ENCODE results near the gene STAT5B.

STAT5B gene

DNA sequence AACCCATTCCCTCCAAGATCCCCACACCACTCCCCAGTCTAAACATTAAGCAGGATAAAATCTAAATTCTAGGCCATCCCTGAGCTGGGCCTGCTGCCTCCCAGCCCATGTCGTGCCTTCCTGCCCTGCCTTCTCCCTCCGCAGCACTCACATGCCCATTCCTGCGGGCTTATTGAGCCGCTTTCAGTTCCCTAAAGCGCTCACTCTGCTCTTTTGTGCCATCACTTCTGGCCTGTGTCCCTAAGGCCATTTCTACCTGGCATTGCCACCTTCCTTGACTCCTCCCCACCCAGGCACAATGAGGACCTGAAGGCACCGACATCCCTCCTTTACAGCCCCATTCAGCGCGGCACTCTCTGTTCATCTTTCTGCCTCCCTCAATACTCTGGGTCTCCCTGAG, 108.4 kb downstream of the STAT5B start:
- Histone ChIP-seq H3K27ac (no peak overlapping the region), H3K9me3 (no peaks in the 10 kb centered on the region), H3K36me3 (no peaks in the 10 kb centered on the region), H3K27me3 (no peaks in the 10 kb centered on the region), H3K4me1 (ENCODE audit: control insufficient read depth in 1 of 2, insufficient read depth in 1 of 2, low read depth in 1 of 2, low read length in 1 of 2) (peaks cover under 1 to 3% of the 10 kb centered on the region in 2 experiments), H3K4me3 (ENCODE audit: low read depth in 1 of 2, low read length in 1 of 2) (no peak overlapping the region)
- TF ChIP-seq, protein P1, sequence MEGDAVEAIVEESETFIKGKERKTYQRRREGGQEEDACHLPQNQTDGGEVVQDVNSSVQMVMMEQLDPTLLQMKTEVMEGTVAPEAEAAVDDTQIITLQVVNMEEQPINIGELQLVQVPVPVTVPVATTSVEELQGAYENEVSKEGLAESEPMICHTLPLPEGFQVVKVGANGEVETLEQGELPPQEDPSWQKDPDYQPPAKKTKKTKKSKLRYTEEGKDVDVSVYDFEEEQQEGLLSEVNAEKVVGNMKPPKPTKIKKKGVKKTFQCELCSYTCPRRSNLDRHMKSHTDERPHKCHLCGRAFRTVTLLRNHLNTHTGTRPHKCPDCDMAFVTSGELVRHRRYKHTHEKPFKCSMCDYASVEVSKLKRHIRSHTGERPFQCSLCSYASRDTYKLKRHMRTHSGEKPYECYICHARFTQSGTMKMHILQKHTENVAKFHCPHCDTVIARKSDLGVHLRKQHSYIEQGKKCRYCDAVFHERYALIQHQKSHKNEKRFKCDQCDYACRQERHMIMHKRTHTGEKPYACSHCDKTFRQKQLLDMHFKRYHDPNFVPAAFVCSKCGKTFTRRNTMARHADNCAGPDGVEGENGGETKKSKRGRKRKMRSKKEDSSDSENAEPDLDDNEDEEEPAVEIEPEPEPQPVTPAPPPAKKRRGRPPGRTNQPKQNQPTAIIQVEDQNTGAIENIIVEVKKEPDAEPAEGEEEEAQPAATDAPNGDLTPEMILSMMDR (IDR thresholded peaks at IDR 0.05), result no peak

DNA sequence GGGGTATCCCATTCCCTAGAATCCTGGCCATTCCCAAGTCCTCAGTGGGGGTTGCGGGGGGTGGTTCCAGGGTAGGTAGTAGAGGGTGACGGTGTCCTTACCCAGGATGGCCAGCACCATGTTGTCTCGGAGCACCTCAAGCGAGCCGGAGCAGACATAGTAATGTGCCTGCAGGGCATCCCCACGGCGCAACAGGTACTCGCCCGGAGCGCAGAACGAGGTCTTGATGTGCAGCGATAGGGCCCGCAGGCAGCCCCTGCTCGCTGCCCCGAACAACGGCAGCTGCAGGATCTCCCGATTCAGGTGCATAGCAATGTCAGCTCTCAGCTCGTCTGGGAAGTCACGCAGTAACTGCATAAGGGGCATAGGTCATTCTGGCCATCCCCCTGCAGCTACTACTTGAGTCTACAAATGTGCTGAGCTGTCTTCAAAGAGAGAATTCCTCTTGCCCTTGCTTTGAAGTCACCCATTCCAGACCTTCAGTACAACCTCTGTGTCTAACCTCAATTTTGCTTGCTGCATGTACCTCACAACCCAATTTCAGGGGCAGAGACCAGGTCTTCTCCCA, 109.9 kb downstream of the STAT5B start:
- no peaks in the 10 kb centered on the region for H3K9me3 ChIP-seq
- H3K4me3 ChIP-seq (ENCODE audit: low read depth in 1 of 2, low read length in 1 of 2), result no peak overlapping the region
- peaks cover 16 to 18% of the 10 kb centered on the region in 2 experiments for H3K4me1 ChIP-seq (ENCODE audit: control insufficient read depth in 1 of 2, insufficient read depth in 1 of 2, low read depth in 1 of 2, low read length in 1 of 2)
- no peak overlapping the region for H3K27ac ChIP-seq
- no peaks in the 10 kb centered on the region for H3K27me3 ChIP-seq
- H3K36me3 ChIP-seq, result no peaks in the 10 kb centered on the region
- TF ChIP-seq, protein P1 (IDR thresholded peaks at IDR 0.05), result no peak

- TF ChIP-seq, protein P1 (IDR thresholded peaks at IDR 0.05), result no peak
- no peaks in the 10 kb centered on the region for H3K9me3 ChIP-seq
- no peaks in the 10 kb centered on the region for H3K27me3 ChIP-seq
- H3K4me3 ChIP-seq (ENCODE audit: low read depth in 1 of 2, low read length in 1 of 2), result no peak overlapping the region
- no peaks in the 10 kb centered on the region for H3K36me3 ChIP-seq
- H3K27ac ChIP-seq, result no peak overlapping the region
- H3K4me1 ChIP-seq (ENCODE audit: control insufficient read depth in 1 of 2, insufficient read depth in 1 of 2, low read depth in 1 of 2, low read length in 1 of 2), result peaks cover 20 to 22% of the 10 kb centered on the region in 2 experiments
Measured at GRCh38 chr17:42165751-42166150, 110.4 kb downstream of the STAT5B start.

DNA sequence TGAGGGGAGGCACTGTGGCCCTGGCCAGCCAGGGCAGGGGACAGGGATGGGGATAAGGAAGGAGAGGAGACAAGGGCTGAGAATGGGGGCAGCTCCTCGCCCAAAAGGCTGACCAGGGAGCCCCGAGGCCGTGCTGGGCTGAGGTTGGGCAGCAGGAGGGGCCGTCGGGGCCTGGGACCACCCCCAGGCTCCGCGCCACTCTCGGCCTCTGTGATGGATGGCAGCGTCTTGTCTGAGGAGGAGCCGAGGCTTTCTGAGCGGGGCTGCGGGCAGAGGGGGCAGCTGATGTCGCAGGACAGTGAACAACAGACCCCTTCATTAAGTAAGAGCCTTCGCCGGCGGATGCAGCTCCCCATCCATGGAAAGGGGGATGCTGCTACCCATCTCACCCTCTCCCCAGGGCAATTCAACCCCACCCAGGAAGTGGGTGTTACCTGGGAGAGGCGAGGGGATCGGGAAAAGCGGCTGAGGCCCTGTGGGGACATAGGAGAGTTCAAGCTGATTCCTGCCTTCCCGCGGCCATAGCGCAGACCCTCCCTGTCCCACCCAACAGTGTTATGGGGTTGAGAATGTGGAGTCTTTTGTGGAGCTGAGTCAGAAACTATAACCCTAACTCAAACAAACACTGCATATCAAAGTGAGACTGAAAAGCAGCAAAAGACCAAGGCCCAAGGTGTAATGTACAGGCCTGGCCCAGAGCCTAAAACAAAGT, 112.3 kb downstream of the STAT5B start:
- Histone ChIP-seq H3K4me1 (ENCODE audit: control insufficient read depth in 1 of 2, insufficient read depth in 1 of 2, low read depth in 1 of 2, low read length in 1 of 2) (peaks cover 20 to 22% of the 10 kb centered on the region in 2 experiments), H3K9me3 (no peaks in the 10 kb centered on the region), H3K27ac (no peak overlapping the region), H3K4me3 (ENCODE audit: low read depth in 1 of 2, low read length in 1 of 2) (no peak overlapping the region), H3K27me3 (no peaks in the 10 kb centered on the region), H3K36me3 (no peaks in the 10 kb centered on the region)
- TF ChIP-seq, protein P1 (IDR thresholded peaks at IDR 0.05), result no peak

GRCh38 chr17:42163113-42163512, 113.1 kb downstream of the STAT5B start:
- Histone ChIP-seq H3K27me3 (no peaks in the 10 kb centered on the region), H3K9me3 (no peaks in the 10 kb centered on the region), H3K4me3 (ENCODE audit: low read depth in 1 of 2, low read length in 1 of 2) (no peak overlapping the region), H3K27ac (no peak overlapping the region), H3K36me3 (no peaks in the 10 kb centered on the region), H3K4me1 (ENCODE audit: control insufficient read depth in 1 of 2, insufficient read depth in 1 of 2, low read depth in 1 of 2, low read length in 1 of 2) (peaks cover 20 to 22% of the 10 kb centered on the region in 2 experiments)
- TF ChIP-seq, protein P1 (IDR thresholded peaks at IDR 0.05), result no peak
